DOHH2 (cell line): Measurements from ENCODE around the gene TCF25.
A peak's percentile ranks its signal among the peaks of the same experiment; 100 is the strongest.

Source experiments
- H3F3A ChIP-seq: fragments of 200-600 bp; sonication (generic), shearing (Covaris generic); 2 replicates; pipeline ENCODE4 v1.6.0; 2016; ENCODE audit warnings: antibody characterized with exemption, mild to moderate bottlenecking; ENCODE audit not compliant: control insufficient read depth, insufficient read depth
- H3K27ac ChIP-seq: fragments of 200-600 bp; sonication (generic); 2 replicates; pipeline ENCODE4 v1.5.1; 2014; ENCODE audit warnings: low read depth, mild to moderate bottlenecking, low read length, moderate library complexity
- H3K27me3 ChIP-seq: fragments of 200-600 bp; sonication (generic); 2 replicates; pipeline ENCODE4 v1.6.1; 2014; ENCODE audit warnings: mild to moderate bottlenecking, low read length, mixed read lengths; ENCODE audit not compliant: control insufficient read depth
- H3K36me3 ChIP-seq: fragments of 200-600 bp; sonication (generic); 2 replicates; pipeline ENCODE4 v1.6.1; 2014; ENCODE audit warnings: mild to moderate bottlenecking, low read length, moderate library complexity, mixed read lengths; ENCODE audit not compliant: control insufficient read depth
- H3K4me1 ChIP-seq: fragments of 200-600 bp; sonication (generic); 2 replicates; pipeline ENCODE4 v1.6.1; 2014; ENCODE audit warnings: mild to moderate bottlenecking, low read length, mixed read lengths; ENCODE audit not compliant: control insufficient read depth
- H3K4me2 ChIP-seq: fragments of 200-600 bp; sonication (generic); 2 replicates; pipeline ENCODE4 v1.6.0; 2014; ENCODE audit warnings: mild to moderate bottlenecking, low read length, moderate library complexity
- H3K4me3 ChIP-seq: fragments of 200-600 bp; sonication (generic); 2 replicates; pipeline ENCODE4 v1.5.1; 2014; ENCODE audit warnings: mild to moderate bottlenecking, low read length, mixed read lengths
- H3K79me2 ChIP-seq: fragments of 200-600 bp; sonication (generic); 2 replicates; pipeline ENCODE4 v1.6.1; 2014; ENCODE audit warnings: mild to moderate bottlenecking, low read length, mixed read lengths; ENCODE audit not compliant: control insufficient read depth
- H3K9me2 ChIP-seq: fragments of 200-600 bp; sonication (generic); replicated peaks from 2 replicates; pipeline ENCODE4 v1.6.1; 2014; ENCODE audit warnings: mild to moderate bottlenecking, low read length, mixed read lengths; ENCODE audit not compliant: control insufficient read depth
- H3K9me3 ChIP-seq: fragments of 200-600 bp; sonication (generic); 2 replicates; pipeline ENCODE4 v1.6.1; 2014; ENCODE audit warnings: antibody characterized with exemption, low read length, mixed read lengths; ENCODE audit not compliant: control insufficient read depth, insufficient read depth
- H4K20me1 ChIP-seq: fragments of 200-600 bp; sonication (generic); 2 replicates; pipeline ENCODE4 v1.6.0; 2014; ENCODE audit warnings: low read depth, mild to moderate bottlenecking, antibody characterized with exemption, low read length, moderate library complexity; ENCODE audit not compliant: control insufficient read depth, insufficient read depth
- CTCF ChIP-seq: fragments of 200-600 bp; sonication (generic); IDR thresholded peaks from one replicate; pipeline ENCODE4 v1.5.1; 2014; ENCODE audit warnings: antibody characterized with exemption, mild to moderate bottlenecking, low read depth, low read length; ENCODE audit not compliant: poor library complexity, severe bottlenecking
- EZH2phosphoT487 ChIP-seq: fragments of 200-600 bp; sonication (generic); IDR thresholded peaks from 2 replicates; pipeline ENCODE4 v1.6.1; 2017; ENCODE audit warnings: borderline replicate concordance, mild to moderate bottlenecking, antibody characterized with exemption, low read length, moderate library complexity, mixed read lengths

The TCF25 gene

GRCh38 chr16:89953671-89954406 lies 80.4 kb downstream of the TCF25 start:
- no peak for TF ChIP-seq EZH2phosphoT487
- TF ChIP-seq CTCF = no peak

GRCh38 chr16:89954462-89954861 lies 81.1 kb downstream of the TCF25 start:
- peaks cover 84% of the 10 kb centered on the region for H3K4me1 ChIP-seq
- H3F3A ChIP-seq = peaks cover 72% of the 10 kb centered on the region
- H3K9me3 ChIP-seq = no peaks in the 10 kb centered on the region
- H3K27me3 ChIP-seq = no peaks in the 10 kb centered on the region
- peaks cover 87% of the 10 kb centered on the region for H3K79me2 ChIP-seq
- peaks cover 28% of the 10 kb centered on the region for H4K20me1 ChIP-seq
- H3K27ac ChIP-seq = peak overlapping the region; percentile 96
- no peak for TF ChIP-seq CTCF
- no peak for TF ChIP-seq EZH2phosphoT487
- H3K36me3 ChIP-seq = peaks cover 90% of the 10 kb centered on the region
- no peaks in the 10 kb centered on the region for H3K9me2 ChIP-seq
- peak overlapping the region; percentile 99 for H3K4me2 ChIP-seq
- H3K4me3 ChIP-seq = peak overlapping the region; percentile 78

More at GRCh38 chr16:89953671-89954406, 80.4 kb downstream of the TCF25 start:
- H3K27me3 ChIP-seq = no peaks in the 10 kb centered on the region
- H3K27ac ChIP-seq = peak overlapping the region; percentile 96
- H3F3A ChIP-seq = peaks cover 68% of the 10 kb centered on the region
- H3K9me2 ChIP-seq = no peaks in the 10 kb centered on the region
- peak overlapping the region; percentile 99 for H3K4me2 ChIP-seq
- peaks cover 89% of the 10 kb centered on the region for H3K36me3 ChIP-seq
- H4K20me1 ChIP-seq = peaks cover 23% of the 10 kb centered on the region
- peak overlapping the region; percentile 78 for H3K4me3 ChIP-seq
- H3K4me1 ChIP-seq = peaks cover 84% of the 10 kb centered on the region
- no peaks in the 10 kb centered on the region for H3K9me3 ChIP-seq
- H3K79me2 ChIP-seq = peaks cover 86% of the 10 kb centered on the region

GRCh38 chr16:89955001-89955685 lies 81.8 kb downstream of the TCF25 start:
- Histone ChIP-seq H3K4me3 (peak overlapping the region; percentile 78), H3K36me3 (peaks cover 90% of the 10 kb centered on the region), H3K4me1 (peaks cover 81% of the 10 kb centered on the region), H4K20me1 (peaks cover 30% of the 10 kb centered on the region), H3K27ac (peak overlapping the region; percentile 96), H3K27me3 (no peaks in the 10 kb centered on the region), H3K9me2 (no peaks in the 10 kb centered on the region), H3K79me2 (peaks cover 87% of the 10 kb centered on the region), H3F3A (peaks cover 71% of the 10 kb centered on the region), H3K4me2 (peak overlapping the region; percentile 99), H3K9me3 (no peaks in the 10 kb centered on the region)
- TF ChIP-seq CTCF (no peak), EZH2phosphoT487 (no peak)
